ENCODE measurements around the gene STAU1. TPM values are rescaled to one million over a fixed set of nuclear protein-coding genes. Genes with fewer than 3 reads are reported as not detected.
"Not testable (repeated sequence)": the region's sequence is repeated elsewhere in the genome, so short reads cannot be mapped to it uniquely, and the experiment has no call there.

The STAU1 gene
- total RNA-seq, 1 donor from 2014 or later = 96.0 TPM

DNA sequence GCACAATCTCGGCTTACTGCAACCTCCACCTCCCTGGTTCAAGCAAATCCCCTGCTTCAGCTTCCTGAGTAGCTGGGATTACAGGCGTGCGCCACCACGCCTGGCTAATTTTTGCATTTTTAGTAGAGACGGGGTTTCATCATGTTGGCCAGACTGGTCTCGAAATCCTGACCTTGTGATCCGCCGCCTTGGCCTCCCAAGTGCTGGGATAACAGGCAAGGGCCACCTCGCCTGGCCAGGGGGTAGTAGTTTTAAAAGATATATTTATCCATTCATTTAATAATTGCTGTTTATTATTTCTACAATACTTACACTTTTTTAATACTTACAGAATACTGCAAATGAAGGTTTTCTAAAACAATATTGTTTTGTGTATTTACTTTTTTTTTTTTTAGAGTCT, 15.6 kb upstream of the STAU1 start:
- Histone ChIP-seq H3K36me3 (no peaks in the 10 kb centered on the region), H3K9ac (no peak overlapping the region), H3K27me3 (no peaks in the 10 kb centered on the region), H3K79me2 (ENCODE audit: low read depth) (no peaks in the 10 kb centered on the region), H3K4me2 (no peak overlapping the region), H3F3A (ENCODE audit: low read depth) (no peaks in the 10 kb centered on the region), H4K20me1 (ENCODE audit: low read depth) (no peaks in the 10 kb centered on the region), H3K4me1 (no peaks in the 10 kb centered on the region), H3K4me3 (no peak overlapping the region), H3K9me3 (ENCODE audit: low read depth) (no peaks in the 10 kb centered on the region), H3K27ac (no peak overlapping the region), H2AFZ (replicated peaks) (no peak overlapping the region)
- Mint-ChIP-seq H3K4me1 (no peaks in the 10 kb centered on the region), H3K27me3 (ENCODE audit: insufficient read depth, low read depth) (peaks cover 6% of the 10 kb centered on the region), H3K9me3 (no peaks in the 10 kb centered on the region), H3K36me3 (no peaks in the 10 kb centered on the region), H3K27ac (no peak overlapping the region), H3K4me3 (no peak overlapping the region)
- TF ChIP-seq CTCF (IDR thresholded peaks at IDR 0.05) (no peak), EZH2phosphoT487 (IDR thresholded peaks at IDR 0.05) (no peak), EZH2 (IDR thresholded peaks at IDR 0.05) (no peak)
- no peak for DNase-seq (ENCODE audit: low spot score)

GRCh38 chr20:49203011-49203410, 14.9 kb upstream of the STAU1 start:
- Histone ChIP-seq H3K4me3 (no peak overlapping the region), H3K27me3 (no peaks in the 10 kb centered on the region), H3K9me3 (ENCODE audit: low read depth) (no peaks in the 10 kb centered on the region), H3K27ac (no peak overlapping the region), H3K4me1 (no peaks in the 10 kb centered on the region), H3K9ac (no peak overlapping the region), H3K4me2 (no peak overlapping the region), H2AFZ (replicated peaks) (no peak overlapping the region), H3F3A (ENCODE audit: low read depth) (no peaks in the 10 kb centered on the region), H3K79me2 (ENCODE audit: low read depth) (no peaks in the 10 kb centered on the region), H4K20me1 (ENCODE audit: low read depth) (no peaks in the 10 kb centered on the region), H3K36me3 (no peaks in the 10 kb centered on the region)
- no peaks in the 10 kb centered on the region for H3K36me3 Mint-ChIP-seq
- TF ChIP-seq EZH2 (IDR thresholded peaks at IDR 0.05) = no peak
- TF ChIP-seq CTCF (IDR thresholded peaks at IDR 0.05) = no peak
- no peak for TF ChIP-seq EZH2phosphoT487 (IDR thresholded peaks at IDR 0.05)
- H3K27ac Mint-ChIP-seq = no peak overlapping the region
- DNase-seq (ENCODE audit: low spot score) = no peak
- H3K9me3 Mint-ChIP-seq = no peaks in the 10 kb centered on the region
- H3K4me1 Mint-ChIP-seq = no peaks in the 10 kb centered on the region
- H3K4me3 Mint-ChIP-seq = no peak overlapping the region
- peaks cover 3% of the 10 kb centered on the region for H3K27me3 Mint-ChIP-seq (ENCODE audit: insufficient read depth, low read depth)

GRCh38 chr20:49199729-49200293, 11.7 kb upstream of the STAU1 start:
- Histone ChIP-seq H3K9ac (no peak overlapping the region), H3K4me2 (no peak overlapping the region), H3K36me3 (no peaks in the 10 kb centered on the region), H3K79me2 (ENCODE audit: low read depth) (no peaks in the 10 kb centered on the region), H2AFZ (replicated peaks) (no peak overlapping the region), H3K27ac (no peak overlapping the region), H3K4me1 (no peaks in the 10 kb centered on the region), H3K4me3 (no peak overlapping the region), H3K9me3 (ENCODE audit: low read depth) (no peaks in the 10 kb centered on the region), H4K20me1 (ENCODE audit: low read depth) (no peaks in the 10 kb centered on the region), H3K27me3 (no peaks in the 10 kb centered on the region), H3F3A (ENCODE audit: low read depth) (no peaks in the 10 kb centered on the region)
- H3K27ac Mint-ChIP-seq = no peak overlapping the region
- TF ChIP-seq EZH2 (IDR thresholded peaks at IDR 0.05) (no peak), CTCF (IDR thresholded peaks at IDR 0.05) (no peak), EZH2phosphoT487 (IDR thresholded peaks at IDR 0.05) (no peak)
- DNase-seq (ENCODE audit: low spot score) = no peak
- no peaks in the 10 kb centered on the region for H3K36me3 Mint-ChIP-seq
- H3K9me3 Mint-ChIP-seq = peaks cover 2% of the 10 kb centered on the region
- H3K27me3 Mint-ChIP-seq (ENCODE audit: insufficient read depth, low read depth) = peaks cover 3% of the 10 kb centered on the region
- H3K4me1 Mint-ChIP-seq = no peaks in the 10 kb centered on the region
- no peak overlapping the region for H3K4me3 Mint-ChIP-seq

GRCh38 chr20:49192944-49193518, 4.9 kb upstream of the STAU1 start:
- not testable (repeated sequence) for H3K4me2 ChIP-seq; H3K9ac ChIP-seq; DNase-seq (ENCODE audit: low spot score); H3K4me1 ChIP-seq; H3K27ac Mint-ChIP-seq; H3K9me3 ChIP-seq (ENCODE audit: low read depth); H4K20me1 ChIP-seq (ENCODE audit: low read depth); H3K4me1 Mint-ChIP-seq; H3K36me3 ChIP-seq; H3F3A ChIP-seq (ENCODE audit: low read depth); H2AFZ ChIP-seq (replicated peaks); H3K9me3 Mint-ChIP-seq; H3K36me3 Mint-ChIP-seq; H3K4me3 ChIP-seq; H3K27me3 Mint-ChIP-seq (ENCODE audit: insufficient read depth, low read depth); H3K27ac ChIP-seq; H3K27me3 ChIP-seq; H3K4me3 Mint-ChIP-seq; H3K79me2 ChIP-seq (ENCODE audit: low read depth)

Measured in neural progenitor cell (in vitro differentiated cells).